ENCODE measurements around the gene IL17C. TPM values are rescaled to one million over a fixed set of nuclear protein-coding genes. Genes with fewer than 3 reads are reported as not detected.
"Not testable (repeated sequence)": the region's sequence is repeated elsewhere in the genome, so short reads cannot be mapped to it uniquely, and the experiment has no call there.

The IL17C gene
- total and polyA plus RNA-seq, 2 donors (not counting 1 experiment from before 2014, with no cell fraction given) = 1.3 to 1.5 TPM

DNA sequence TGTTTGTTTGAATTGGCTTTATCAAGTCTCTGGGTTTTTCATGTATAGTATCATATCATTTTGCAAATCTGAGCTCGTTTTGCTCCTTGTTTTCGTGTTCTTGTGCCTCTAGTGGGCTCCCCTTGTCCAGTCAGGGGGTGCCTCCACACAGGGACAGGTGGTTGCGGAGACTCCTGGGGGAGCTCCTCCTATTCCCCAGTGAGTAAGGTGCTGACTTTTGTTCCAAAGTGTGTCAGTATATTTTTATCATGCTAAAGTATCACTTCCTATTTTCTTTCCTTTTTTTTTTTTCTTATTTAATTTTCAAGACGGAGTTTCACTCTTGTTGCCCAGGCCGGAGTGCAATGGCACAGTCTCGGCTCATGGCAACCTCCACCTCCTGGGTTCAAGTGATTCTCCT lies 30.3 kb upstream of the IL17C start:
- H3K36me3 ChIP-seq (replicated peaks in 1 of 2; ENCODE audit: control extremely low read depth in 1 of 2, control insufficient read depth in 1 of 2, extremely low read depth in 1 of 2, insufficient read depth in 2 of 2, low read length in 1 of 2) = peaks cover 0 to 56% of the 10 kb centered on the region in 2 experiments
- H3K4me1 ChIP-seq (ENCODE audit: control insufficient read depth in 2 of 2, insufficient read depth in 2 of 2, low read length in 2 of 2) = peaks cover 7 to 18% of the 10 kb centered on the region in 2 donors
- WGBS (ENCODE audit: insufficient coverage) = 60% methylated on average over 1 of the region's 6 CpGs
- Mint-ChIP-seq H3K27ac (no peak overlapping the region), H3K9me3 (ENCODE audit: insufficient read depth) (no peaks in the 10 kb centered on the region), H3K27me3 (no peaks in the 10 kb centered on the region), H3K4me3 (no peak overlapping the region), H3K4me1 (peaks cover 17% of the 10 kb centered on the region)
- no peak overlapping the region for H2AFZ ChIP-seq (ENCODE audit: insufficient read depth, low read depth, low read length, poor library complexity, severe bottlenecking)
- ChIA-PET CTCF (interaction anchor here (0.7 to 1.3 kb wide), 4 partner anchors 25 to 97 kb away, joined by 3 to 4 read pairs (median 3); no protein-coding TSS in a partner anchor), POLR2A (interaction anchor here (0.7 kb wide), 2 partner anchors 12 to 671 kb away, joined by 4 read pairs; no protein-coding TSS in a partner anchor)
- peaks cover 42% of the 10 kb centered on the region for H4K20me1 ChIP-seq (ENCODE audit: control insufficient read depth, insufficient read depth, low read length, poor library complexity, severe bottlenecking)
- ATAC-seq (ENCODE audit: low read depth) = peak; percentile 54
- peak; percentile 35 for DNase-seq
- intact Hi-C loops (cut with micrococcal nuclease) = no loop called here
- H3K27ac ChIP-seq (ENCODE audit: low read length in 2 of 2) = peak overlapping the region in 1 of 2 donors; percentile 7
- H3K4me3 ChIP-seq (ENCODE audit: control extremely low read depth in 1 of 5, extremely low read depth in 1 of 5, insufficient read depth in 1 of 5, low read depth in 2 of 5, low read length in 4 of 5) = no peak overlapping the region
- H3K27me3 ChIP-seq (replicated peaks in 1 of 4; ENCODE audit: control extremely low read depth in 1 of 4, control insufficient read depth in 3 of 4, insufficient read depth in 4 of 4, low read length in 3 of 4) = no peaks in the 10 kb centered on the region
- peak overlapping the region; percentile 48 for H3K4me2 ChIP-seq (replicated peaks; ENCODE audit: low read depth, low read length, poor library complexity, severe bottlenecking)
- peaks cover 57% of the 10 kb centered on the region for H3K79me2 ChIP-seq (ENCODE audit: control insufficient read depth, insufficient read depth, low read length)
- H3K9me3 ChIP-seq (ENCODE audit: control extremely low read depth in 1 of 3, control insufficient read depth in 2 of 3, insufficient read depth in 1 of 3, low read length in 2 of 3) = no peaks in the 10 kb centered on the region
- TF ChIP-seq, protein P1, sequence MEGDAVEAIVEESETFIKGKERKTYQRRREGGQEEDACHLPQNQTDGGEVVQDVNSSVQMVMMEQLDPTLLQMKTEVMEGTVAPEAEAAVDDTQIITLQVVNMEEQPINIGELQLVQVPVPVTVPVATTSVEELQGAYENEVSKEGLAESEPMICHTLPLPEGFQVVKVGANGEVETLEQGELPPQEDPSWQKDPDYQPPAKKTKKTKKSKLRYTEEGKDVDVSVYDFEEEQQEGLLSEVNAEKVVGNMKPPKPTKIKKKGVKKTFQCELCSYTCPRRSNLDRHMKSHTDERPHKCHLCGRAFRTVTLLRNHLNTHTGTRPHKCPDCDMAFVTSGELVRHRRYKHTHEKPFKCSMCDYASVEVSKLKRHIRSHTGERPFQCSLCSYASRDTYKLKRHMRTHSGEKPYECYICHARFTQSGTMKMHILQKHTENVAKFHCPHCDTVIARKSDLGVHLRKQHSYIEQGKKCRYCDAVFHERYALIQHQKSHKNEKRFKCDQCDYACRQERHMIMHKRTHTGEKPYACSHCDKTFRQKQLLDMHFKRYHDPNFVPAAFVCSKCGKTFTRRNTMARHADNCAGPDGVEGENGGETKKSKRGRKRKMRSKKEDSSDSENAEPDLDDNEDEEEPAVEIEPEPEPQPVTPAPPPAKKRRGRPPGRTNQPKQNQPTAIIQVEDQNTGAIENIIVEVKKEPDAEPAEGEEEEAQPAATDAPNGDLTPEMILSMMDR (IDR thresholded peaks at IDR 0.05) = no peak
- no peak overlapping the region for H3K9ac ChIP-seq (ENCODE audit: low read length)

DNA sequence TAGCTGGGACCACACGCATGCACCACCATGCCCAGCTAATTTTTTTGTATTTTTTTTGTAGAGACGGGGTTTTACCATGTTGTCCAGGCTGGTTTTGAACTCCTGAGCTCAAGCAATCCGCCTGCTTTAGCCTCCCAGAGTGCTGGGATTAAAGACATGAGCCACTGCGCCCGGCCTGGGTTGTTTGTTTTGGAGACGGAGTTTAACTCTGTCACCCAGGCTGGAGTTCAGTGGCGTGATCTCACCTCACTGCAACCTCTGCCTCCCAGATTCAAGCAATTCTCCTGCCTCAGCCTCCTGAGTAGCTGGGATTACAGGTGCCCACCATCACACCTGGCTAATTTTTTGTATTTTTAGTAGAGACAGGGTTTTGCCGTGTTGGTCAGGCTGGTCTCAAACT lies 28.9 kb upstream of the IL17C start:
- not testable (repeated sequence) for H3K4me3 Mint-ChIP-seq; H3K4me3 ChIP-seq (ENCODE audit: control extremely low read depth in 1 of 5, extremely low read depth in 1 of 5, insufficient read depth in 1 of 5, low read depth in 2 of 5, low read length in 4 of 5)
- H4K20me1 ChIP-seq (ENCODE audit: control insufficient read depth, insufficient read depth, low read length, poor library complexity, severe bottlenecking) = peaks cover 50% of the 10 kb centered on the region

More for the DNA sequence above, 28.9 kb upstream of the IL17C start:
- peaks cover 7 to 18% of the 10 kb centered on the region in 2 donors for H3K4me1 ChIP-seq (ENCODE audit: control insufficient read depth in 2 of 2, insufficient read depth in 2 of 2, low read length in 2 of 2)
- H3K9ac ChIP-seq (ENCODE audit: low read length); intact Hi-C loops (cut with micrococcal nuclease); H2AFZ ChIP-seq (ENCODE audit: insufficient read depth, low read depth, low read length, poor library complexity, severe bottlenecking); DNase-seq; H3K27ac Mint-ChIP-seq; H3K9me3 Mint-ChIP-seq (ENCODE audit: insufficient read depth); ATAC-seq (ENCODE audit: low read depth); H3K9me3 ChIP-seq (ENCODE audit: control extremely low read depth in 1 of 3, control insufficient read depth in 2 of 3, insufficient read depth in 1 of 3, low read length in 2 of 3); H3K4me2 ChIP-seq (replicated peaks; ENCODE audit: low read depth, low read length, poor library complexity, severe bottlenecking); H3K27me3 ChIP-seq (replicated peaks in 1 of 4; ENCODE audit: control extremely low read depth in 1 of 4, control insufficient read depth in 3 of 4, insufficient read depth in 4 of 4, low read length in 3 of 4); H3K27ac ChIP-seq (ENCODE audit: low read length in 2 of 2); H3K27me3 Mint-ChIP-seq; CTCF ChIA-PET: not testable (repeated sequence)
- POLR2A ChIA-PET = interaction anchor here (0.6 kb wide), 1 partner anchor 32 kb away, joined by 3 read pairs; no protein-coding TSS in a partner anchor
- peaks cover 0 to 64% of the 10 kb centered on the region in 2 experiments for H3K36me3 ChIP-seq (replicated peaks in 1 of 2; ENCODE audit: control extremely low read depth in 1 of 2, control insufficient read depth in 1 of 2, extremely low read depth in 1 of 2, insufficient read depth in 2 of 2, low read length in 1 of 2)
- H3K79me2 ChIP-seq (ENCODE audit: control insufficient read depth, insufficient read depth, low read length) = peaks cover 70% of the 10 kb centered on the region
- 91% methylated on average over 7 of the region's 8 CpGs for WGBS (ENCODE audit: insufficient coverage)
- H3K4me1 Mint-ChIP-seq = peaks cover 17% of the 10 kb centered on the region

Measured in B cell (primary cell).